Measurements from ENCODE around the gene ADAMTS18.
"Not testable (repeated sequence)": the region's sequence is repeated elsewhere in the genome, so short reads cannot be mapped to it uniquely, and the experiment has no call there.

The ADAMTS18 gene

DNA sequence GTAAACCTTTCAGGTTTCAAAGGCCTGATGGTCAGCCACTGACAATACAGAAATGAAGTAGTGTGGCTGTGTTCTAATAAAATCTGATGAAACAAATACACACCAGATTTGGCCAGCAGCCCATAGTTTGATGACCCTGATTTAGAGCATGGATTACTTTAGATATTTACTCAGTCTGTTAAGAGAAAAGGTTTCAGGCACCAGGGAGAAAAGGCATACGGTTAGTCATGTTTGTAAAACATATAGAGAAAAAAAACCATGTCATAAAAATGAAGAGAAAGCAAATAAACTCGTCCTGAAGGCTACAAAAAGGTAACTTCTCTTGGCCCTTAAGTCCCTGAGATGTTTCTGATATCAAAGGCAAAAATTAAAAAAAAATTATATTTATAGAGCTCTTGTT is 112.1 kb downstream of the ADAMTS18 start:
- no peak for DNase-seq

DNA sequence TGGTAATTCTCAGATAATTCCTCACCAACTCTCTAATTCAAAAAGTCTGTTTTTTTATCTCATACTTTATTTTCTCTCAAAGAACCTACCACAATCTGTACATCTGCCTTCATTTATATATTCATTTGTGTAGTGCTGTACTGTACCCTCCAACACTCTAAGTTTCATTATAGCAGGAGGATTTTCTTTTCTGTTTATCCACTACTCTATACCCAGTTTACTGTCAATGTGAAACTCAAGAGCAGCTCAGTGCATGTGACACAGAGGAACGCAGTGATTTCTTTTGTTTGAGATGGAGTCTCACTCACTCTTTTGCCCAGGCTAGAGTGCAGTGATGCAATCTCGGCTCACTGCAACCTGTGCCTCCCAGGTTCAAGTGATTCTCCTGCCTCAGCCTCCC is 117.8 kb downstream of the ADAMTS18 start:
- DNase-seq, result no peak

DNA sequence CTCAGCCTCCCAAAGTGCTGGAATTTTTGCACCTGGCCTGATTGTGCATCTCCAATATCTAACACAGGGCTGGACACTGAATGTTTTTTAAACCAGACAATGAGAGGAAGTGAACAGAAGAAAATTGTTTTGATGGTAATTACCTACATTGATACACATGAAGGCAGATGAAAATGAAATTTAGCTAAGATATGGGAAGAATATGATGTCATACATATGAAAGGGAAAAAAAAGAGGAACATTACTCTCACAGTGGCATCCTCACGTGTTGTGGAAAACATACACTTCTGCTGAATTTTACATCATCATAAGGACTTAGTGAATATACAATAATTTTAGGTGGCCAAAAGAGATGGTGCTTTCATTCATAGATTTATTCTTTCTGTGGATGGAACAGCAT is 124.0 kb downstream of the ADAMTS18 start:
- no peak for DNase-seq

DNA sequence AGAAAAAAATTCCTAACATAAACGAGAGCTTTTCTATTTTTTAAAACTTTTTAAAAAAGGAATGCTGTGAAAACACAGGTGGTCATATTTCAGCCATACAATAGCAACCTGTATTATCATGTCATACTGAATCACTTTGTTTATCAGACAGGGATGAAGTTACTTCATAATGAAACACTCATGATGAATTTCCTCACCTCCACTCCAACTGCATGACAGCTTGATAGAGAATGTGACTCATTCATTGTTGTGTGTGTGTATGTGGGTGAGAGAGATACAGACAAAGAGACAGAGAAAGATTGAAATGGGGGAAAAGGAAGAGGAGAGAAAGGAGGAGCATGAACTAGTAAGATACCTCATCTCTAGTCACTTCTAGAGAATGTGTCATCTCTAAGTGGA is 126.7 kb downstream of the ADAMTS18 start:
- no peak for DNase-seq

DNA sequence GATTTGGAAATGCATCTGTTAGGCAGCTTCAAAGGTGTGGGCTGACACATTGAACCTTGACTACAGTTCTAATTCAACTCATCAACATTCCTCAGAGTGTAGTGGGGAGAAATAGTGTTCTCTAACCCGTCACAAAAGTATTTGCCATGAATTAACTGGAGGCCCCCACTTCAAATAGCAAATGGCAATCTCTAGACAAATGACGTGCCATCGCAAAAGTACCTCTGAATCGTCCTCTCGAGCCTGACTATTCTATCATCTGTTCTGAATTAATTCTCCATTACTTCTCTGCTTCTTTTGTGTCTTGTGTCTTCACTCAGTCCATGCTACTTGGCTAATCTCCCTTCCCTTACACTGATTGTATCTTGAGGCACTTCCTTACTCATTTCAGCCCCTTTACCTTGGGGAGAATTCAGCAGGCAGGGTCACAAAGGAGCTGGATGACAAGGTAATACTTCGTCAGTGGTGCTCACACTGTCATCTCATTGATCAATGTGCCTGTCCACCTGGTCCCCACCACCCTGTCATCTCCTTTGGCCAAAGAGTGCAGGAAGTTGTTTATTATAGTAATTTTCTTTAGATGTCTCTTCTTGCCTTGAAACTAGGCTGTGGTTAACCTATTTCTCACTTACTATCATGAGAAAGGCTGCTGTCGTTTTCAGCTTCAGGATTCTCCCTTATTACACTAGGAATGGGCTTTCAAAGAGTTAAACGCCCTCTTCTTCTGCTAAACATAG is 127.2 kb downstream of the ADAMTS18 start:
- no peak for DNase-seq

DNA sequence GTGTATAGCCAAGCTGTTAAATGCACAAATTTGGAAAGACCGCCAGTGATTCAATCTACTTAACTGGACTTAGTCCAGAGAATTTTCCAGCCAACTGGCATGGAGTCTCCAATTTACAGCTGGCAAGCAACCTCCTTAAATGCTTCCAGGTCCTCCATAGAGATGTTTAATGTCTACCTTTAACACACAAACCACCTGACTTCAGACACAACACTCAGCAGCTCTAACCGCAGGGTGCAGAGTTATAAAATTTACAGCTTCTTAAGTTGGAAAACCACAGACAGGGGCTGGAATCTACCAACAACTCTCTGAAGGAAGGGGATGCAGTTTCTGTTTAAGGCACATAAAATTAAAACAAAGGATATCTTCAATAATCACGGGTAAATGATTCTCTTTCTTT is 128.8 kb downstream of the ADAMTS18 start:
- DNase-seq, result no peak

DNA sequence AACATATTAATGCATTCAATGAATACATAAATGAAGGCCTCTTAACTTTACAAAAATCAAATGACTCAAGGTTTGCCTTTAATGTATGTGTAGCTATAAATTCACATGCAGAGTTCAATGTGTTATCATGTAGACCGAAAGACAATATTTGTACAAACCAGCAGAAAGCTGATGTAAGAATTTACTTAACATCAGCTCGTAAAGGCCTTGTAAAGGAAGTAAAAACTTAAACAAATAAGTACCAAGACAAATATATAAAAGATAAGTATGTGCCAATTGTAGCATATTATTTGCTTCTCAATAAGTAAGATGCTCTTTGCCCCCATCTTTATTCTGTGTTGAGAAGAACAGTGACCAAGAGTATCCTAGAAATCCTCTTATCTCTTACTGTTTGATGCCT is 130.0 kb downstream of the ADAMTS18 start:
- no peak for DNase-seq

DNA sequence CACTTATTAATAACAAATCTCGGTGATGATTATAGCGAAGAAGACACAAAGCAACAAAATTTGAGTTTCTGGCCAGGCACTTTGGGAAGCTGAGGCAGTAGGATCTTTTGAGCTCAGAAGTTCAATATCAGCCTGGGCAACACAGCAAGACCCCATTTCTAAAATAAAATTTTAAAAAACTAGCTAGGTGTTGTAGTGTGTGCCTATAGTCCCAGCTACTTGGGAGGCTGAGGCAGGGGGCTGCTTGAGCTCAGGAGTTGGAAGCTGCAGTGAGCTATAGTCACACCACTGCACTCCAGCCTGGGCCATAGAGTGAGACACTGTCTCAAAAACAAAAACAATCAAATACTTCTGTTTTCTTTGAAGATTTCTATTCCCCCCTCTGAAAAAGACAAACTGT is 130.7 kb downstream of the ADAMTS18 start:
- DNase-seq, result no peak

DNA sequence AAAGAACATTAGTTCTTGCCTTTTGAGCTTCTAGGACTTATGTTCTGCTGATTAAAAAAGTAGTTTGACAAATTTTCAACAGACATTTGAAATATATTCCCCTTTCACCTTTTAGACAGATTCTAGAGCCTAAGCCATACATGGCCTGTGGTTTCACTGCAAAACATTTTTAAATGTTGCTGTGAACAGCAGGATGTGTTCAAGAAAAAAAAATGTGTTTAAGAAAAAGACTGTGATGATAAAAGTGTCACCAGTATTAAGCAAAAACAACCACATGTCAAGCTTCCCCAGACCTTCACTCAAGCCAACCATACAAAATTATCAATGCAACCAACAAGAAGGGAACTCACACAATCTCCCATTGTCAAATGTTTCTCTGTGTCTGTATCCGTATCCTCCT is 132.2 kb downstream of the ADAMTS18 start:
- no peak for DNase-seq

DNA sequence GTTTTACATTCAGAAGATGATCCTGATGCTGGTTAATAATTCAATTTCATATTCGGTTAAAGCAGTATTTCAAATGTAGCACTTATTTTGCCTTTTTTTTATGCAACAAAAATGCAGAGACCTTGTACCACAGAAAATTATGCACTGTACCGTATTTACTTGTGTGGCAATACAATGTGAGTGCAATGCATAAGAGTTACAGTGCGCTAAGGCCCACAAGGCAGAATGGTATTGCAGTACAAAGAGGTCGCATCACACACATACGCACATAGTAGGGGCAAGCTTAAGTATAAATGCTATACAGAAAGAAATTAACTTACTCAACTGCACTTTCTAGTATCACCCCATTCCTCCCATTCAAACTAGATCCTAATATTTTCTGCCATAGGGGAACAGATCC is 132.6 kb downstream of the ADAMTS18 start:
- DNase-seq, result no peak

DNA sequence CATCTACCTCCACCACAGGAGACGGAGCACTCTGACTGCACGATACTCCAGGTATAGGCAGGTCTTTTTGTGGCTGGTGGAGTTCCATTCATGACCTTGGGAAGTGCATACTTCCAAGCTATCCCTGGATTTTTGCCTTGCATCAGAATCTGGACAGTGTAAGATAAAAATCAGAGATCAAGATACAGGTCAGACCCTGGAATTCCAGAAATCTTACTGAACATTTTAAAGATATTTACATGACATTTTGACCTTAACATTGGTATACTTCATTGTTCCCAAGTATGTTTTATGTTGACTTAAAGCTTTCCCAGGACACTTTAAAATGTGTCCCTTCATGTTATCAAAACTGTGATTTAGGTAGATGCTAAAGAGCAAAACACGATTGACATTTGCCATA is 134.6 kb downstream of the ADAMTS18 start:
- no peak for DNase-seq

DNA sequence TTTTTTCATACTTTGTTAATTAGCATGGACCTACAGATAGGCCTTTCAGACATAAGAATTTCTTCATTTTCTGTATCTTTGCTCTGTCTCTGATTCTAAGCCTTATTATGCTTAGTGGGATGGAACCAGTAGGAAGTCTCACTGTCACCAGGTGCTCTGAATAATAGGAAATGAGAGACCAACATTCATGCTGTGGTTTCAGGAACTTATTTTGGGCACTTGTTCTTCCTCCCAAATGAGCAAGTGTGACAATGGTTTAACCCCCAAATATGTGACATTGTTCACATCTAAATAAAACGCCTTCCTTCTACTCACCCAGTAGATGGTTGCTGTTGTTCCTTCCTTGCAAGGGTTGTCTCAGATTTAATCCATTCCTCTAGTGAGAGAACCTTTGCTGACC is 135.4 kb downstream of the ADAMTS18 start:
- no peak for DNase-seq

DNA sequence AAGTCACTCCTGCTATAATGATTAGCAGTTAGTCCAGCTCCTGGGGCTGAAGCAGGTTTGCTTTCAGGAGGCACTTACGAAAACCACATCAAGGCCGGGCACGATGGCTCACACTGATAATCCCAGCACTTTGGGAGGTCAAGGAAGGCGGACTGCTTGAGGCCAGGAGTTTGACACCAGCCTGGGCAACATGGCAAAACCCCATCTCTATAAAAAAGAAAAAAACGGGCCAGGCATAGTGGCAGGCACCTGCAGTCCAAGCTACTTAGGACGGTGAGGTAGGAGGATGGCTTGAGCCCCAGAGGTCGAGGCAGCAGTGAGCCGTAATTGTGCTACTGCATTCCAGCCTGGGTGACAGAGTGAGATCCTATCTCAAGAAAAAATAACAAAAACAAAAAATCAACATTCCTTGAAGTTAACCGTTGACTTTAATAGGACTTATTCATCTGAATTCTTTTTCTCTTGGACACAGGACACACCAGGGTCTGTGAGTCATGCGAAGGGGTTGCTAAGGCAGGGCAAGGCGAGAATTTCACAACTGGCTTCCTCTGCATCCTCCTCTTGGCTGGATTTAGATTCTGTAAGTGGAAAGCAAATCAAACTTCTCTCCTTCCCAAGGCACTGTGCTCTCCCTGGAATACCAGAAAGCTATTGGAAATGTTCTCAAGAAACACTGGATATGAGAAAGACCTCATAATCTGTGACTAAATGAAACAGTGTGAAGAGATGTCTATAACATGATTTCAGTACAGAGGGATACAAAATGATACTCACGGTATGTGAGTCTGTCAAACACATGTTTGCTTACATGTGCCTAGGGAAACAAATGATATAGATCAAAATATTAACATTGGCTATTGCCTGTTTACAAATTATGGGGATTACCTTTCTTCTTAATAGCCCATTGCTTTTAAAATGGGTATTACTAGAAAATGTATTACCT is 136.1 kb downstream of the ADAMTS18 start:
- no peak for DNase-seq

DNA sequence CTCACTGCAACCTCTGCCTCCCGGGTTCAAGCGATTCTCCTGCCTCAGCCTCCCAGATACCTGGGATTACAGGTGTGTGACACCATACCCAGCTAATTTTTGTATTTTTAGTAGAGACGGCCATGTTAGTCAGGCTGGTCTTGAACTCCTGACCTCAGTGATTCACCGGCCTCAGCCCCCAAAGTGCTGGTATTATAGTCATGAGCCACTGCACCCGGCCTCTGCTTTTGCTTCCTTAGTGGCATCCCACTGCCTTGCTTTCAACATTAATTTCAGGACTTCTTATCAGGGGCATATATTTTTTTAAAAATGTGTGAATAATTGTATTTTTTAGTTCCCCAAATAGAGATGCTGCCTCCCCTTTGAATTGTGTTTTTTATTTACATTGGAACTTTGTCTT is 136.8 kb downstream of the ADAMTS18 start:
- DNase-seq, result no peak

DNA sequence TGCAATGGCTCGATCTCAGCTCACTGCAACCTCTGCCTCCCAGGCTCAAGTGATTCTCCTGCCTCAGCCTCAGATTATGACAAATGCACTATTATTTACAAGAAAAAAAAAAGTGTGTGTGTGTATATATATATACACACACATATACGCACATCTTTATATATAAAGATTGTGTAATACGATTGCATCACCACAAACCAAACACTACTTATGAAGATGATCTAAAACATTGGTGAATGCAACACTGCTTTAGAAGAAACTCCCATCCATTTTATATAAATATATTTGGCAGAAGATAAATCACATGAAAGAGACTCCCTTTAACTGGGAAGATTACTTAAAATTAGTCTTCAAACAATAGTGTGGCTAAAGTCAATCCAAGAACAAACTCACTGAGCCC is 138.9 kb downstream of the ADAMTS18 start:
- no peak for DNase-seq

DNA sequence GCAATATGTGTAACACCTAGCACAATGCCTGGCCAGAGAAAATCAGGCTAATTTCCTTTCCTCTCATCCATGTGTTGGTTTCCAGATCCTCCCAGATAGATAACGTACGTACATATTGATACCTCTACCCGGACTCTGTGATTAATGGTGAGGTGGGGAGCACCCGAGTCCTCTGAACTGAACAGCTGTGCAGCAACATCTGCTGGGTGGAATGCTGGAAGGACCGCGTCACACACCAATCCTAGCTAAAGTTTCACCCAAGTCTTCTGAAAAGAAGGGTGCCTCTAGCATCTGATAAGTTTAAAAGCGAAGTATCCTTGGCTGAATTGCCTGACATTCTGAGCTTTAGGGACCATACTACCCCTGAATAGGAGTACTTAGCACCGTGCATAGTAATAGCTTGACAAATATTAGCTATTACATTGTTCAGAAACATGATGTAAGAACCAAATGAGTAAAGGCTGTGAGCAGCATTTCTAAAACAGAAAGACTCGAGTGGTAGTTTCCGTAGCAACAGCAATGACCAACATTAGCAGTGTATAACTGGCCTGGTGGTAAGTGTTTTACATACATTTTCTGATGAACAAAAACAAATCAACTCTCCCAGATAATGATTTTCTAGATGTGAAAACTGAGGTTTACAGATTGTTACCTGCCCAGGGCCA is 144.3 kb downstream of the ADAMTS18 start:
- no peak for DNase-seq

DNA sequence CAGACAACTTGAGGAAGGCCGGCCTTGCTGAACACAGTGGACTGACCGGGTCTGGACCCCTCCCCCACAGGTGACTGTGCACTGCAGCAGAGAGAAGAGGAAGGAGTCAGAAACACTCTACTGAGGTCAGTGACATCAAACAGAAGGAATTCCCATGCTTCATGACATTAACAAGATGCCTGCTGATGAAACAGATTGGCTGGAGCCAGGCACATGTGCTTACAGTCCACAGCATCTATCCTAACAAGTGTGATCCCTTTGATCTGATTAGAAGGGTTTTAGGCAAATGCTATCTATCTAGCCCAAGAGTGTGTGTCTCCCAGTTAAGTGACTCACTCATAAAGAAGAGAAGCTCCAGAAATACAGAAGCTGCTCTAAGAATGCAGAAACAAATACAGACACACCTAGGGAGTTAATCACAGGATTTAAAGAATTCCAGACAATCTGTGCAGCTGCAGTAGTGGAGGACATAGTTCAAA is 145.5 kb downstream of the ADAMTS18 start:
- DNase-seq, result no peak

DNA sequence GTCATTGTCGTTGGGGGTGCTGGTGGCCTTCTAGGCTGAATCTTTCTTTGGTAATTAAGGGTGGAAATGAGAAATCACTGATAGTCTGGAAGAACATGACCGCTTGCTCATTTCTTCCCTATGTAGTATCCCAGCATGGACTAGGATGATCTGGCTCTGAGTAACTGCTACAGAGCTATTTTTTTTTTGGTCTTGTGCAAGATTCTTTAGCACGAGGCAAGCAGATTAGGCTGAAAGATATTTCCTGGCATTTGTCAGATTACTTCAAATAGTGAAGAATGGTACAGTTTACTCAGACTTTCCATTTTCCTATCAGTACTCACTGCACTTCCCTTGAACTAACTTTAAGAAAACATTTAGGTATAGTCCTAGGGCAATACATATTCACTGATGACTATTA is 146.6 kb downstream of the ADAMTS18 start:
- no peak for DNase-seq

DNA sequence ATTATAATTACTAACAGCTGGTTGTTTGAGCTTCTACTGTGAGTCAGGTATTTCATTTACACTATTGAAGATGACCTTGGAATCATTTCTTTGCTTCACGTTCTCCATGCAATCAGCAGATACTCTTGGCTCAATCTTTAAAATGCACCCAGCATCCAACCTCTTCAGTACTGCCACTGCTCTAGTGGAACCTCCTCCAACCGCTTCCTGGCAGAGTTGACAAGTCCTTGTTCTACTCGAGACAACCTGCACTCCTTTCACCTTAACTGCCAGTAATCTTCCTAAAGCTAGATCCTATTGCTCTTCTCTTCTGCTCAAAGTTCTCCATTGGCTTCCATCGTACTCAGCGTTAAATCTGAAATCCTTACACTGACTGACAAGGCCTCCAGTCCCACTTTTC is 149.2 kb downstream of the ADAMTS18 start:
- DNase-seq, result no peak

DNA sequence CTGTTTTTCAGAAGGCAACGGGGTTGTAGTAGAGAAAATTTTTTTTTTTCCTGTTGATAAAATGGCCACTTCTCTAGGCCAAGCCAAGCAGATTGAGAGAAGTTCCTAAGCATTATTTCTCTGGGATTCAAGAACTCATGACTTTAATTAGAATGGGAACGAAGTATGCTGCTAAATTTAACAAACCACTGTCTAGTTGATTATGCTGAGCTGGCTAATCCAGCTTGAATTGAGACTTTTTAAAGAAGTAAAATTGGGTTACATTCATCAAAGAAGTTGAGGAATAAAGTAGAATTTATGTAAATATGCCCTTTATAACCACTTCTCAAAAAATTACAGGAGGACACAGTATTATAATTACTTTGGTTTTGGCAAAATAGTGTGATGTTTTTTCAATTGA is 152.5 kb downstream of the ADAMTS18 start:
- DNase-seq, result no peak

DNA sequence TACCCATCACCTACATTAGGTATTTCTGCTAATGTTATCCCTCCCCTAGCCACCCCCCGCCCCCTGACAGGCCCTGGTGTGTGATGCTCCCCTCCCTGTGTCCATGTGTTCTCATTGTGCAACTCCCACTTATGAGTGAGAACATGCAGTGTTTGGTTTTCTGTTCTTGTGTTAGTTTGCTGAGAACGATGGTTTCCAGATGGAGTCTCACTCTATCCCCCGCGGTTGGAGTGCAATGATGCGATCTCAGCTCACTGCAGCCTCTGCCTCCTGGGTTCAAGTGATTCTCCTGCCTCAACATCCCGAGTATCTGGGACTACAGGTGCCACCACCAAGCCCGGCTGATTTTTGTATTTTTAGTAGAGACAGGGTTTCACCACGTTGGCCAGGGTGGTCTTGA is 155.5 kb downstream of the ADAMTS18 start:
- DNase-seq, result not testable (repeated sequence)

DNA sequence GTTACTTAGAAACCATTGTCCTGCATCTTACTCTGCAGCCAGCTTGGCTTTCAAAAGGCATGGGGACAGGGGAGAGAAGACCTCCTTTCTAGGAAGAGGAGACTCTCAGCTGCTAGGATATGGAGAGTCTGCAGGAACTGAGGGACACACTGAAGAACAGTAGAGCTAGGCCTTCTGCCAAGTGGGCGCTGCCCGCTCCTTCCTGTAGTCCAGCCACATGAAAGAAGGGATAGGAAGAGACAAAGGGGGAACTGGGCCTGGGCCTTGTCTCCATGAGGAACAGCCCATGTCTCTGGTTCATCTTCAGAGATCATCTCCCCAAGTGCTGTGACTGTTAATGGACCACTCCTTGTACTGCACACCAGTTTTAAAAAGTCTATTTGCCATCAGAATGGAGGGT is 157.3 kb downstream of the ADAMTS18 start:
- no peak for DNase-seq

DNA sequence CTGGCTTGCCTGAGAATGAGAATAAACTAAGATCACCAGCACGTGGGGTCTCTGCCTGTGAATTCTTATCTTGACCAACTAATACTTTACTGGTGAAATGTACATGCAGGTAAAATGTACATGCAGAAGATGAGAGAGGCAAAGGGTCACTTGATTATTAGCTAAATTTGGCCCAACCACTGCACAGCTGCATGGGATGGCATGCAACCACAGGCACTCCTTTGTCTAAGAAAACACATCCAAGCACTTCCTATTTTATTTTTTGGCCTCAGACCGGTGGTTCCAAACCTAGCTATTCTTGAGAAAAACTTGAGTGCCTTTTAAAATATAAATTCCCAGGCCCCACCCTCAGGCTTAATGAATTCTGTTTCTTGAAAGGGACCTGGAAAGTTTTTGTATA is 157.7 kb downstream of the ADAMTS18 start:
- DNase-seq, result no peak

DNA sequence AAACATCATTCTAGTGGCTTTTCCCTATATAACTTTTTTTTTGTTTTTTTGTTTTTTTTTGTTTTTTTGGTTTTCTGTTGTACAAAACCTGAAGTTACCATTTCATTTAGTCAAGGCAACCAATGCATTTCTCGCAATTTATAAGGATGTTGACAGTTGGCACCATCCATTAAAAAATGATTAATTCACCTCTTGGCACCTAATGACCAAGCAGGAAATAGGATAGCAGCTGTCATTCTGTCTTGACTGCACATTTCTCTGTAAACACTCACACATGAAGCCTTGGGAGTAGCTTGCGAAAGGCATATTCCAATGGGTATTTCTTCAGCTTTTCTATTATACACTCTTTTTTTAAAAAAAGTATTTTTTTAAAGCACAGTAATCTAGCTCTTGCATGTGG is 158.2 kb downstream of the ADAMTS18 start:
- DNase-seq, result no peak

Measured in activated naive CD4-positive, alpha-beta T cell treated with anti-CD3 and anti-CD28 coated beads, Interleukin-2, amount 50 U/mL, for 16 hours (primary cell).